UCSD-AML1 (cell line): Measurements from ENCODE around the gene C16orf74.

Experiments
- DNase-seq: peaks from one replicate; lab custom pipeline; 2025; ENCODE audit not compliant: unreplicated experiment; lab: John Stamatoyannopoulos, UW

C16orf74 gene

DNA sequence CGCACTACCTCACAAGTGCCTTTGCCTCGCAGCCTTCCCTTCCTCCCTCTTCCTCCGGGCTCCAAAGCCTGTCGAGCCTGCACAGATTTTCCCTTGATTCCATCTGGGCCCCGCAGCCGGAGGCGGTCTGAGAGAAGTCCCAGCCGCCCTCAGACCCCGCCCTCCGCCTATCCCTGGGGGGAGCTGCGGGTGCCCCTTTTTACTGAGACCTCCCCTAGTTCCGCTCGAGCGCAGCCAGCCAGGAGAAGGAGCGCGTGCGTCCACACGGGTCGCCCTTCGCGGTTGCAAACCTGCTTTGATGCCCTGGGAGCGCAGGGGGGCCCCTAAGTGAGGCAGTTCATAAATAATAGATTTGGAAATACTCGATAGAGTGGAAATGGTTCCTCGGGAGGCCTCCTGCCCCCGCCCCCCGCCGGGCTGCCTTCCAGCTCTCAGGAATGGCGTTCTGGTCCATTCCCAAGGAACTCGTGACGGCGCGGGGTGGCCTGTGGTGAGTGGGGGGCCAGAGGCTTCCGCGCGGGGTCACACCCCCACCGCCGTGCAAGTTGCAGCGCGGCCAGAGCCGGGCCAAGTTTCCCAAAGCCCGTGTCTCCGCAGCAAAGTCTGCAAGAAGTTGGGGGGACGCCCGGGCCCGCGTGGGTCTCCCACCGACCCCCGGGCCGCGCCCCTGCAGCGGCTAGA is 610 bp downstream of the C16orf74 start:
- no peak for DNase-seq

DNA sequence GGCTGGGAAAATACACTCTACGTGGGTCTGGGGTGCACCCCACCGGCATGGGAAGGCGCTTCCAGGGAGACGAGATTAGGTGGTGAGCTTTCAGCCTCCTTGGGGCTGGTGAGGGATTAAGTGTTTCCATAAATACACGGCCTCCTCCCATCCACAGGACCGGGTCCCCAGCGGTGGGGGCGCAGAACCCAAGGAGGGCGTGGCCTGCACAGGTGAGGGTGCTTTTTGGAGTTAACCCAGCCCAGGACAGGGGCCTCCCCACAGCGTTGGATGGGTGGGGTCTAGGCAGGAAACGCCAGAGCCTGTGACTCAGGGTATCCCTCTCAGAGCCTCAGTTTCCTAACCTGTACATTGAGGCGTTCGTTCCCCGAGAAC is 1.1 kb downstream of the C16orf74 start:
- DNase-seq, result no peak

DNA sequence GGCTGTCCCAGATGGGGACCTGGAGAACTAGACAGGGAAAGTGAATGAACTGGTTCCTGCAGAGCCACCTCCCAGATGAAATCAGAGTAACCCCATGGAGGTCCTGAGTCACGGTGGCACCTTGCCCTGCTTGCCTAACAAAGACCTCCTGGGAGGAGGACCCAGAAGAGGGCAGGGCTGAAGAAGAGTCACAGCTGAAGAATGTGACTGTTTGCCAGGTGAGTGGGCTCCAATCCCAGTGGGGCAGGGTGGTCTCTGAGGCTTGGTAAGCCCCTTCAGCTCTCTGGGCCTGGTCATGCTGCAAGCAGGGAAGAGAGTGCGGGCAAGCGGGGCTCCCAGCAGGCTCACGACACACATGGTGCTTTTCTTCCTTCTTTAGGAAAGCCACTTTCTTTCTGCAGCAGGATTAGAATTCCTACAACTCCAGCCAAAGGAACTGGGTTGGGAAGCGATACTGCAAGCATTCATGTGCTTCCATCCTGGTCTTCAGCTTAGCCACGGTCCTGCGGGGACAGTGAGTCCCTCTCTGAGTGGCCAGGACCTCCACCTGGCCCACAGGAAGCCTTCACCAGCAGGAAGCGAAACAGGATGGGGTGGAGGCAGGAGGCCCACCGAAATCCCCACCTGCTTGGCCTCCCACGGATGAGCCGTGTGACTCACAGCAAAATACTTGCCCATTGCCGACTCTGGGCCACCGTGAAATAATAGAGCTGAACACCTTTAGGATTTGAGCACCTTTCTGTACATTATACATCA is 4.3 kb downstream of the C16orf74 start:
- DNase-seq, result no peak

DNA sequence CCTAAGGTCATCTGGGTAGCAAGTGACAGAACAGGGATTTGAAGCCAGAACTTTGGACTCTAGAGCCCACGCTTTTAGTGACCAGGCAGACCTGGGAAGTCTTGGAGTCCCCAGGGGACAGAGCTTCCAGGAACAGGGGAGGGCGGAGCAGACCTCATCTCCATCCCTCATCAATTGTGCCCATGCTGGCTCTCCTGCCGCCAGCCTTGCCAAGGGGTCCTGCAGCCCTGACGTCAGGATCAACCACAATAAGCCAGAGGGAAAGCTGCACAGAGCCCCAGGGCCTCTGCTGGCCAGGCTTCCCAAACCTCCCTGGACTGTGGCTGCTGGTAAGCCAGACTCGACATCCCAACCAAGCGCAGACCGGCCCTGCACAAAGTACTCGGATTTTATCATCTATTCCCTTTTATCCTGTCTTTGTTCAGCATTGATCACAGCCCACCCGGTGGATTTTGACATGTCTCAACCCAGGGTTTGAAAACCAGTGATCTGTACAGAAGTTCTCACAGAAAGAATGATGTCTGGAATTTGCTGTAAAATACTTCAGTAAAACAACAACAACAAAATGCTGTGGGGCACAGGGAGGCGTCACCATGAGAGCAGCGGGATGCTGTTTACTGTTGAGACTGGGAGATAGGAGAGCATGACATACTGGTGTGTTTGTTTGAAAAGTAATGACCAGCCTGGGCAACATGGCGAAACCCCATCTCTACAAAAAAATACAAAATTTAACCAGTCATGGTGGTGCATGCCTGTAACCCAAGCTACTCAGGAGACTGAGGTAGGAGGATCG is 11.8 kb downstream of the C16orf74 start:
- DNase-seq, result no peak

DNA sequence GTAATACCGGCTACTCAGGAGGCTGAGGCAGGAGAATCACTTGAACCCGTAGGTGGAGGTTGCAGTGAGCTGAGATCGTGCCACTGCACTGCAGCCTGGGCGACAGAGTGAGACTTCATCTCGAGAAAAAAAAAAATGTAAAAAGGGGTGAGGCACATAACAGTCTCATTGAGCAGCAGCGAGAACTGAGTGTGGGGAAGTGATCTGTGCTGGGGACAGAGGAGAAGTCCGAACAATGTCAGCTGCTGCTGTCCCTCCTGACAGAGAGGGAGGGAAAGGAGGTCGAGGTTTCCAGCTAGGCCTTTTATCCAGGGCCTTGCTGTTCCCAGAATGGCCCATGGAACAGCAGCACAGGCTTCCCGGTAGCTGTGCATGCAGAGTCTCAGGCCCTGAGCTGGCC is 14.0 kb downstream of the C16orf74 start:
- DNase-seq, result no peak

DNA sequence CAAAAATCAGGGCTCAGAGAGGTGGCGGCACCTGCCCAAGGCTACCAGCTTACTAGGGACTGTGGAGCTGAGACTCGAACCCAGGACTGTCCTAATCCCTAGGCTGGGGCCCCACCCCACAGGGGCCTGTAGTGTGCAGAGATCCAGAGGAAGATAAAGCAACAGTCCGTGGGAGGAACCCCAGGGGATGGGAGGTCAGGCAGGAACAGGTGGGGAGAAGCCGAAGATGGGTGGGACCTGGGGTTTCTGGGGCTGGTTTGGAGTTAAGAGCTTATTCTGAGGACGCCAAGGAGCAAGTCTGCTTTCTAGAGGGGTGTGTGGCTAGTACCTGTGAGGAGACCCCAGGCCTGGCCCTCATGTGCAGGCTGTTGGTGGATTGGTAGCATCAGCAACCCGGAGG is 14.9 kb downstream of the C16orf74 start:
- DNase-seq, result no peak

DNA sequence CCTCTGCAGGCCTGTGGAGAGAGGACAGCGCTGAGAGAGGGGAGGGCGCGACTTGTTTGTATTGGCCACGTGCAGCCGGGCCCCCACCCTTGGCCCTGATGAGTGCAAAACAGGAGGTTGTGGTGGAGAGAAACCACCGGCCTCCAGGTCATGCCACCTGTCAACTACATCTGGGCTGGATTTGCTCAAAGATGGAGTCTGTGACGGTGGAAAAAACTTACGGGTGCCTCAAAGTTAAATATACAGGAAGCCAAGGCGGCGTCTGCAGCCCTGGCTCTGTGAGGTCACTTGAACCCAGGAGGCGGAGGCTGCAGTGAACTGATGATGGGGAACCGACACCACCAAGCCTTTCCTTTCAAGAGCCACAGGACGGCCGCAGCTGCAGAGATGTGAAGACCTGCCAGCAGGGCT is 15.7 kb downstream of the C16orf74 start:
- DNase-seq, result peak; percentile 60

DNA sequence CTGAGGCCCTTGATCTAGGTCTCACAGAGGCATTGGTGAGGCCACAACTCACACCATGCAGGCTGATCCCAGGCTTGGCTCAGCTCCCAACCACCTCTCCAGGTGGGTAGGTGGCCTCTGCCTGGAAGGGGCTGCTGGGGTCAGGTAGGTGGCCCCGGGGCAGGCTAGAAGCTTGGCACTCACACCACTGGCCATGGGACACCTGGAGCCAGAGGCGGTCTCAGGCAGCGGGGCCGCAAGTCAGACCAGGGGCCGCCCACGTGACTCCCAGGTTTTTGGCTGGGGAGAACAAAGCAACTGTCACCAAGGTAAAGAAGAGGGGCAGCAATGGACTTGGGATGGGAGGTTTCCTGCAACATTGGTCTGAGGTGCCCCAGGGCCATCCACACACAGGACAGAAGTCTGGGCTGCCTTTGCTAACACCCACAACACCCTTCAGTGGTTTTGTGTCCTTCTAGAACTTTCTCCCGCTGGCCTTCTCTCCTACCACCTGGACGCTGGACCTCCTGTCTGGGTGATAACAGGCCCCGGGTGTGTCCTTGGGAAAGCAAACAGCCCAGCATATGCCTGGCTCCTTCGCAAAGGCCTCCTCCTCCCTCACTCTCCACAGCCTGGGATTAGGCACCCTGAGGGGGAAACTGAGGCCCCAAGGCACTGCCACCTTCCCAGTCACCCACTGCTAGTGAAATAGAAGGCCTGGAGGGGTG is 16.4 kb downstream of the C16orf74 start:
- DNase-seq, result no peak

DNA sequence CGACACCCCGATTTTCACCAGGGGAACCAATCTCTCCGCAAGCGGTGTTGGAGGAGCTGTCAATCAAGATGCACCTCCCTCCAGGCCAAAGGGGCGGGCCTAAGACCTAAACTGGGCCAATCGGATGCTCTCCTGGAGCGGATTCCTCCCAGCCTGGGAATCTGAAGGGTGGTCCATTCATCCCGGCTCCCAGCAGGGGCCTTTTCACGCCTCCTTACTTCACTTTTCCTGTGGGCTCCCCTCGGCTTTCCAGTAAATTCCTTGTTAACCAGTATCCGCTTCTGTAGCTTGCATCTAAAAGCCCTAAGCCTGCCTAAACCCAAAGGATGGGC is 17.1 kb downstream of the C16orf74 start:
- no peak for DNase-seq

DNA sequence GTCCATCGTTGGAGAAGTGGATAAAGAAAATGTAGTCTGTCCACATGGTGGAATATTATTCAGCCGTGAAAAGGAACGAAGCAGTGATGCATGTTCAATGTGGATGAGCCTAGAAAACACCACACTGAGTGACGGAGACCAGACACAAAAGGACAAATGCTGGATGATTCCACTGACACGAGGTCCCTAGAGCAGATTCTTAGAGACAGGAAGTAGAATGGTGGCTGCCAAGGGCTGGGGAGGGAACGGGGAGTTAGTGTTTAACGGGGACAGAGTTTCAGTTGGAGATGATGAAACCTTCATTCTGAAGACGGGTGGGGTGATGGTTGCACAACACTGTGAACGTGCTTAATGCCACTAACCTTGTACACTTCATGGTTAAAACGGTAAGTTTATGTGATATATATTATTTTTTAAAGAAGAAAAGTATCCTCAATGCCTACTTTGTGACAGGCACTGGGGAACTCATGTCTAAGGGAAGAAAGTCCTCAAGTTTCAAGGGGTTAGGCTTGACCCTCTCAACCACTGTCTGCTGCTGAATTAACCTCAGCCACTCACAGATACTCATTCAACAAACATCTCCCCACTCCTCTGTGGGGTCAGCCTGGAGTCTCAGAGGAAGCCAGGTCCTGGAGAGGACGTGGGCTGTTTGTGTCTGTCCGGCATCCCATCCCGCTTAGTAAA is 17.6 kb downstream of the C16orf74 start:
- no peak for DNase-seq

DNA sequence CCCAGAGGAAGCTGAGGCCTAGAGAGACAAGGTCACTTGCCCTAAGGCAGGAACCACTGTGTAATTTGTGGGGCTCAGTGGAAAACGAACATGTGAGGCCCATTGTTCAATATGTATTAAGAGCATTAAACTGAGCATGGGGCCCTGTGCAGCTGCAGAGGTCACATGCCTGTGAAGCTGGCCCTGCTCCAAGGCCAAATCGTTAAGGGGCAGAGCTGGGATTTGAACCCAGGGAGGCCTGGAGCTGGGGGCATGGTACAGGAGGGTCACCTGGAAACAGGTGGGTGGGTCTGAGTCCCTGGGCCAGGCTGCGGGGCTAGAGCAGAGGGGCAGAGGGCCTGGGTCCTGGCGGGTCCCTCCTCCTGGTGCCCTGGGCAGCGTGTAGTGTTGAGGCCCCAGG is 19.7 kb downstream of the C16orf74 start:
- no peak for DNase-seq

DNA sequence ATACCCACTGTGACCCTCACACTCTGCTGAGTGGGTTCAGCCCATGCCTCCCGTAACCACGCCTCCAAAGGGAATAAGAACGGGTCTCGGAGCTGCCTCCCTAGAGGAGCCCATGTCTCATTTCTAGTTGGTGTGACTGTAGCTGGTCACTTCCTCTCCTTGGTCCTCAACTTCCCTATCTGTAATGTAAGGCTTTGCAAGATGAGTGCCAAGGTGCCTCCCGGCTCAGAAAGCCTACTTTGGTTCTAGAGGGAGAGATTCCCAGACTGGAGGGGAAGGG is 20.8 kb downstream of the C16orf74 start:
- no peak for DNase-seq

DNA sequence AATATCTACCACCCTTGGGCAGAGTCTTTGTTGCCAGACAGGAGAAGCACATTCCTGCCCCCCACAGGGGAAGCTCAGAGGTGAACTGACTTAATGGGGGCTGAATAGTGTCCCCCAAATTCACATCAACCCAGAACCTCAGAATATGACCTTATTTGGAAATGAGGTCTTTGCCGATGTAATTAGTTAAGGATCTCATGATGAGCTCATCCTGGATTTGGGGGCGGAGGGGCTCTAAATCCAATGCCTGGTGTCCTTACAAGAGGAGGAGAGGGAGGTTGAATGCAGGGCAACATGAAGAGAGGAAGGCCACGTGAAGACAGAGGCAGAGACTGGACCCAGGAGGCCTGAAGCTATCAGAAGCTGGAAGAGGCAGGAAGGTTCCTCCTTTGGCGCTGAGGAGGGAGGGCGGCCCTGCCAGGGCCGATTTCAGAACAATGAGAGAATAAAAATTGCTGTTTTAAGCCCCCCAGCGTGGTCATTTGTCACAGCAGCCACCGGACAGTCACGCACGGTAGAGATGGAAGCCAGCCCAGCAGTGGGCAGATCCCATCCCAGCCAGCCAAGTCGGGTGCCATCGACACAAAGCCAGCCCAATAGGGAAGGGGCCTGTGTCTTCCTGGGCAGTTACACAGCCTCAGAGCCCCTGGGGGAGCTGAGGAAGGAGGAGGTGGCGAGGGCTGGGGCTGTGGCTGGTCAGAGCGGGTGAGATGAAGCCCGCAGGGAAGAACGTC is 21.3 kb downstream of the C16orf74 start:
- no peak for DNase-seq

DNA sequence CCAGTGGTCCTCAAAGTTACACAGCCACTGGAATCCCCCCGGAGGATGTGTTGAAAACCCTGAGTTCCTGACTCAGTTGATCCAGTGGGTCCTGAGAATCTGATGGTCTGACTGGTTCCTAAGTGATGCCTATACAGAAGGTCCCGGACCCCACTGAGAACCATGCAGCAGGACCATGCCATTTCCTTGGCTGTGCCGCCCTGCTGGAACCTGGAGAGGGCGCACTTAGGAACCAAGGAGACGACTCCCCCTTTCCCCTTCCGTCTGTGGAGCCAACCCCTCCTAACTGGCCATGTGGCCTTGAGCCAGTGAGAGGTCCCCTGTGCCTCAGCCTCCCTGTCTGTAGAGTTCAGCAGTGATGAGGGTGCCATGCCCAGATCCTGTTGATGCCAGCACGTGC is 22.0 kb downstream of the C16orf74 start:
- DNase-seq, result no peak

DNA sequence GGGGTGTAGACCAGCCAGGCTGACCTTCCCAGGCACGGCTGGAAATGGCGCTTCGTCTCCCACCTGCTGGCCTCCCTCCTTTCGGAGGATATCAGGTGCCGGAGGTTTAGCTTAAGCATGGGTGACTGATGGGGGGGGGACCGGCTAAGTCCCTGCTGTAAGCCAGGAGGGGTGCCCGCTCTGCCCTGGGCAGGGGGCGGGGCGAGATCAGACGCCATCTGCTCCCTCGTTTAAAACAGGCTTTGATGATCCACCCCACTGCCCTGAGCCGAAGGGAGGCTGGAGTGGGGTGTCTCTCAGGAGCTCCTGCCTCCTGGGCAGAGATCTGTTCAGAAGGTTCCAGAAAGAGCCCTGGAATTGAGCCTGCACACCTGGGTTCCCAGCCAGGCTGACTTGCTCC is 26.0 kb downstream of the C16orf74 start:
- no peak for DNase-seq

DNA sequence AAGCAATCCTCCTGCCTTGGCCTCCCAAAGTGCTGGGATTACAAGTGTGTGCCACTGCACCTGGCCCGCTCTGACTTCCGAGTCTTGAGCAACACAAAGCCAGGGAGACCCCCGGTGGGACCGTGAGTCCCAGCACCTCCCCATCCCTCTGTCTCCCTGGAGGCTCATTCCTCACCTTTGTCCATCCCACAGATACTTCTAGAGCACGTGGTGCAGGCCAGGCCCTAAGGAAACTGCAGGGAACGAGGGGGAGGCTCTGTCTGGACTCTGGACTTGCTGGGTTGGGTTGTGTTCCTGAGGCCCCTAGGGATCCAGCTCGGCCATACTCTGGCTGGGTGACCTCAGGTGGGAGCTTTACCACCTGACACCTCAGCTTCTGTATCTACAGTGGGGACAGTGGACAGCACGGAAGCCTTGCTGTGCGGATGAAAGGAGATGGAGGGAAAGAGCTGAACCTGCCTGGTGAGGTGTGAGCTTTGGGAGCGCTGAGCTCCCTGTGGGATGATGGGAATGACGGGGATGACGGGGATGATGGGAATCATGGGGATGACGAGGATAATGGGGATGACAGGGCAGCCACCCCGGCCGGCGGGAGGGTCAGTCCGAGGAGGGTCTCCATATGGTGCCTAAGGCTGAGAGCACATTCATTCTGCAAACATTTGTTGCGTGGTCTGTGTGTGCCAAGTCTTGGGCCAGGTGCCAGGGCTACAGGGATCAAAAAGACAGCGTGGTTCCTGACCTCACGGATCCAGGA is 26.6 kb downstream of the C16orf74 start:
- DNase-seq, result no peak

DNA sequence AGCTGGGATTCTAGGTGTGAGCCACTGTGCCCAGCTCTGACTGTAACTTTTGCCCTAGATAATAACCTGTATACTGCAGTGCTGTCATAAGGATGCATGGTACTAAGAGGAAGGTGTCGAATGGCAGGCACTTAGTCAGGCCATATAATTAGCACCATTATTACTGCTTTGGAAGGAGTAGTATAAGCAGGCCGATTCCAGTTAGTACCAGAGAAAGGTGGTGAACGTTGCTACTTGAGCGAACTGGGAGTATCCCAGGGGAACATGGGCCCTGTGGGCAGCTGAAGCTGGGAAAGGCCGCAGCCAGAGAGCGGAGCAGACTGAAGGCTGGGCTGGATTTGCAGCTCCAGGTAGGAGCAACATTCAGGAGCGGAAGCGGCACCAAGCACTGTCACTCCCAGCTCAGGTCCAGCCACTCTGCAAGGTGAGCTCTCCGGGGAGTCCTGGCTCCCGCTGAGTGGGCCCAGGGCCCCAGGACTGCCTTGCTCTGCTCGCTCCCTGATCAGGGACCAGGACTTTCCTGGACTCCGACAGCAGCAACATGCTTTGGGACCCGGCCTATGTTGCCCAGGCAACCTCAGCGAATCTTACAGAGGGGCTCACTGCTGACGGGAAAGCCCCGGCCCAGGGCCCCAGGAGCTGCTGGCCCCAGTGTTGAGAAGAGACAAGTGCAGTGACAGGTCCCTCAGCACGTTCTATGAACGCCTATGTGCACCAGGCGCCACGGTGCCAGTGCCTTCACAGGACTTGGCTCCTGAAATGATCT is 28.6 kb downstream of the C16orf74 start:
- DNase-seq, result no peak

DNA sequence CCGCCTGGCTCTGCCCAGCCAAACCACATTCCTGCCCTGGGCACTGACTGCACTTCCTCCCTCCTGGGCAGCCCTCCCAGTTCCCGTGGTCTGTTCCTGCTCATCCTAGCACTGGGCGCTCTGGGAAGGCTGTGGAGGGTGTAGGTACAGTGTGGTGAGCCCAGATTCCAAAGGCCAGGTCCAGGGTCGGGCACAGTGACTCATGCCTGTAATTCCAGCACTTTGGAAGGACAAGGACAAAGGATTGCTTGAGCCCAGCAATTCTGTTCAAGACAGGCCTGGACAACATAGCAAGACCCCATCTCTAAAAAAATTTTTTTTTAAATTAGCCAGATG is 30.6 kb downstream of the C16orf74 start:
- DNase-seq, result no peak

DNA sequence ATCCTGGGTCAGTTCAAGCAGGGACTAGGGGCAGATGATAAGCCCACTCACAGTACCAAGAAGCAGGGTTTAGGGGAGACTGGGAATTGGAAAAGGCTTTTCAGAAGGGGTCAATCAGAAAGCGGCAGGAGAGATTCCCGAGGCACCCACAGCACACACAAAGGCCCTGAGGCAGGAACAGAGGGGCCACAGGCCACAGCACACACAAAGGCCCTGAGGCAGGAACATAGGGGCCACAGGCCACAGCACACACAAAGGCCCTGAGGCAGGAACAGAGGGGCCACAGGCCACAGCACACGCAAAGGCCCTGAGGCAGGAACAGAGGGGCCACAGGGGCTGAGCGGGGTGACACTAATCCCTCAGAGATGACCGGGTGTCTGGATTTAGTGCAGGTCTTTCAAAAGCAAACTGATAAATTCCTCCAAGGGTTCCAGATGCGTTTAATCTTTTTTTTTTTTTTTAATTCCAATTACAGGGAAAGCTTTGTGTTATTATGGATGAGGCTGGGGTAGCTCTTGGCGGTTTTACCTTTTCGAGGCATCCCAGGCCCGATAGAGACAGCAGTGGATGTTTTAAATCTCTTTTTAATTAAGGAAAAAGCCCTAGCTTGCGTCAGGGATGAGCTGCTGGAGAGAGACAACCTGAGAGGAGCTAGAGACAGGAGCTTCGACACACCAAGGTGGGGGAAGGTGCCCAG is 31.1 kb downstream of the C16orf74 start:
- DNase-seq, result no peak
